ENCODE data around the gene MUC21.
"Not testable (repeated sequence)": the region's sequence is repeated elsewhere in the genome, so short reads cannot be mapped to it uniquely, and the experiment has no call there.

Gene MUC21

DNA sequence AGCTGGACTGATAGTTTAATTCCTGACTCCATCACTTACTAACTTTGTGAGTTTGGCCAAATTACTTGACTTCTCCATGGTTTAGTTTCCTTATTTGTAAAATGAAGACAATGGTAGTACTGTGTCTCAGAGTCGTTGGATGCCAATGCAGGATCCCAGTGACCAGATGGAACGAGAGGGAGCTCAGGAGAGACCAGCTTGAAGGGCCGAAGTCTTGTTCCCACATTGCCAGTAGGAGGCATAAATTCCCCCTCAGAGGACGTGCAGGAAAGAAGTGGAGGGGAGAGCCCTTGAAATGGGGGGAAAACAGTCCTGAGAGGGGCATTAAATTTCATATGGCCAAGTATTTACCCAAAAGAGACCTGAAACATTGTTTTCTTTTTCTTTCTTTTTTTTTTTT, 24.6 kb downstream of the MUC21 start:
- H3K4me1 ChIP-seq (ENCODE audit: control insufficient read depth, insufficient read depth, low read length) = no peaks in the 10 kb centered on the region
- H3K9me3 ChIP-seq (ENCODE audit: control insufficient read depth, insufficient read depth, low read depth, low read length) = no peaks in the 10 kb centered on the region
- no peak overlapping the region for H3K9ac ChIP-seq (ENCODE audit: low read length)
- H3K4me3 ChIP-seq (ENCODE audit: low read depth, low read length) = no peak overlapping the region
- H3K27me3 ChIP-seq (ENCODE audit: control insufficient read depth, insufficient read depth, low read length) = no peaks in the 10 kb centered on the region
- no peaks in the 10 kb centered on the region for H3K36me3 ChIP-seq (ENCODE audit: control insufficient read depth, insufficient read depth, low read length)
- H3K27ac ChIP-seq (ENCODE audit: low read depth, low read length) = no peak overlapping the region

DNA sequence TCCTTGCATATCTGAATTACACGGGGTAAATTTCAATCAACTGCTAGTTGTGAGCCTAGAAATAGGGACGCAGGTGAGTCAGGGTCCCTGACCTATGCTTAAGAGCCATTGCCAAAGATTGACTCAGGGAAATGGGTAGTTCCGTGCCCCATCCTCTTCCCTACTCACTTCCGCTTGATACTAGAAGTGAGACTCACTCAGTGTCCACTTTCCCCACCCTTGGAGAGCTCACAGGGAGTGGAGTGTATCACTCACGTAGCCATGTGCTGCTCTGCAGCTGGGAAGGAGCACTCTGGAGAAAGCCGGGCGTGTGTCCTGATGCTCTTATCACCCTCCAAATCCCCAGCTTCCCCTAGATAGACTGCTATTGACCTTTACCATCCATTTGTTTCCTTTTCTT, 26.2 kb downstream of the MUC21 start:
- H3K36me3 ChIP-seq (ENCODE audit: control insufficient read depth, insufficient read depth, low read length) = no peaks in the 10 kb centered on the region
- H3K4me1 ChIP-seq (ENCODE audit: control insufficient read depth, insufficient read depth, low read length) = no peaks in the 10 kb centered on the region
- H3K4me3 ChIP-seq (ENCODE audit: low read depth, low read length) = no peak overlapping the region
- H3K9ac ChIP-seq (ENCODE audit: low read length) = no peak overlapping the region
- H3K27ac ChIP-seq (ENCODE audit: low read depth, low read length) = no peak overlapping the region
- no peaks in the 10 kb centered on the region for H3K9me3 ChIP-seq (ENCODE audit: control insufficient read depth, insufficient read depth, low read depth, low read length)
- no peaks in the 10 kb centered on the region for H3K27me3 ChIP-seq (ENCODE audit: control insufficient read depth, insufficient read depth, low read length)

DNA sequence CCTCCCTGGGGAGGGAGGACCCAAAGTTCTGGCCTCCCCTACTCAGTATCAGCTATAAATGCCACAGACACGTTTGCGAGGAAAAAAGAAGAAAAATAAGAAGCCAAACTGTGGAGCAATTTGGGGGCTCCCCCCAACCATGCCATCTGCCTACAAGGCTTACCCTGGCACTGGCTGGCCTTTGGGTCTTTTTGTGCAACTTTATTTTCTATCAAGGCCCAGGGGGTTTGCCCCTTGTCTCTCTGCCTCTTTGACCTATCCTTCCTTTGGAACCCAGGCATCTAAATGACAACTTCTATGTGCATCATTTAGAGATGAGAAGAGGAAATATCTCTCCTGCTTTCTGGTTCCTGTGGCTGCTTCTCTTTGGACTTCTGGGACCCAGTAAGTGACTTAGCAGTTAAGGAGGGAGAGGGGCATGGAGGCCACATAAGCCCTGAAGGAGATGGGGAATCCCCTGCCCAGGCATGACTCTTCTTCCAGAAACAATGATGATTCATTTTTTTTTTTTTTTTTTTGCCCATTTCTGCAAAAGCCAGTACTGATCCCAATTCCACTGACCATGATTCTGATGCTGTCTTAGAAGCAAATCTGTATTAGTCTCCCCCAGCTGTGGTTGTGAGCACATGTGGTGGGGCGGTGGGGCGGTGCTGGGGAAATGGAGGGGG, 27.0 kb downstream of the MUC21 start, which contains the start of gene MUC22:
Gene MUC22, plus strand, starts transcription at position 82 of the 668 bp plus-strand sequence. Its CDS starts 233 bp downstream, at position 315.
- Histone ChIP-seq H3K27me3 (ENCODE audit: control insufficient read depth, insufficient read depth, low read length) (no peaks in the 10 kb centered on the region), H3K9ac (ENCODE audit: low read length) (no peak within 1 kb of the TSS)

DNA sequence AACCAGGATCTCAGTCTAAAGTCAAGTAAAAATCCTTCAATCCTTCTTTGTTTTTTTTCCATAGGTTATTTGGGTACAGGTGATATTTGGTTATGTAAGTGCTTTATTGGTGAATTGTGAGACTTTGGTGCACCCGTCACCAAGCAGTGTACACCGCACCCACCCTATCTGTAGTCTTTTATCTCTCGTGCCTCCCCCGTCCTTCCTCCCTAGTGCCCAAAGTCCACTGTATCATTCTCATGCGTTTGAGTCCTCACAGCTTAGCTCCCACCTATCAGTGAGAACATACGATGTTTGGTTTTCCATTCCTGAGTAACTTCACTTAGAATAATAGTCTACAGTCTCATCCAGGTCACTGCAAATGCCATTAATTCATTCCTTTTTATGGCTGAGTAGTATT, 27.6 kb downstream of the MUC21 start:
- peaks cover 1% of the 10 kb centered on the region; the same call in 1 of the 2 replicates for H3K9me3 ChIP-seq (ENCODE audit: control insufficient read depth, insufficient read depth, low read depth, low read length)
- no peak overlapping the region for H3K27ac ChIP-seq (ENCODE audit: low read depth, low read length)
- no peaks in the 10 kb centered on the region for H3K27me3 ChIP-seq (ENCODE audit: control insufficient read depth, insufficient read depth, low read length)
- H3K9ac ChIP-seq (ENCODE audit: low read length) = no peak overlapping the region
- H3K36me3 ChIP-seq (ENCODE audit: control insufficient read depth, insufficient read depth, low read length) = no peaks in the 10 kb centered on the region
- H3K4me3 ChIP-seq (ENCODE audit: low read depth, low read length) = no peak overlapping the region
- no peaks in the 10 kb centered on the region for H3K4me1 ChIP-seq (ENCODE audit: control insufficient read depth, insufficient read depth, low read length)

More for the DNA sequence above, 27.0 kb downstream of the MUC21 start, which contains the start of gene MUC22:
- Histone ChIP-seq H3K36me3 (ENCODE audit: control insufficient read depth, insufficient read depth, low read length) (no peaks in the 10 kb centered on the region), H3K9me3 (ENCODE audit: control insufficient read depth, insufficient read depth, low read depth, low read length) (no peaks in the 10 kb centered on the region), H3K4me3 (ENCODE audit: low read depth, low read length) (no peak within 1 kb of the TSS), H3K4me1 (ENCODE audit: control insufficient read depth, insufficient read depth, low read length) (no peaks in the 10 kb centered on the region), H3K27ac (ENCODE audit: low read depth, low read length) (no peak within 1 kb of the TSS)

DNA sequence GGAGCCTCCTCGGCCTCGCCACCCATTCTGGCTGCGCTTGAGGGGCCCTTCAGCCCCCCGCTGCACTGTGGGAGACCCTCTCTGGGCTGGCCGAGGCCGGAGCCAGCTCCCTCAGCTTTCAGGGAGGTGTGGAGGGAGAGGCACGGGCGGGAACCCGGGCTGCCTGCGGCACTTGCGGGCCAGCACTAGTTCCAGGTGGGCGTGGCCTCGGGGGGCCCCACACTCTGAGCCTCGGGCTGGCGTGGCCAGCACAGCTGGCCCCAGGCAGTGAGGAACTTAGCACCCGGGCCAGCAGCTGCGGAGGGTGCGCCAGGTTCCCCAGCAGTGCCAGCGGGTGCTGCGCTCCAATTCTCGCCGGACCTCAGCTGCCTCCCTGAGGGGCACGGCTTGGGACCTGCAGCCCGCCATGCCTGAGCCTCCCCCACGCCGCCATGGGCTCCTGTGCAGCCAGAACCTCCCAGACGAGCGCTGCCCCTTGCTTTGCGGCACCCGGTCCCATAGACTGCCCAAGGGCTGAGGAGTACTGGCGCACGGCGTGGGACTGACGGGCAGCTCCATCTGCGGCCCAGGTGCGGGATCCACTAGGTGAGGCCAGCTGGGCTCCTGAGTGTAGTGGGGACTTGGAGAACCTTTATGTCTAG, 33.3 kb downstream of the MUC21 start:
- H3K4me1 ChIP-seq (ENCODE audit: control insufficient read depth, insufficient read depth, low read length) = no peaks in the 10 kb centered on the region
- H3K27me3 ChIP-seq (ENCODE audit: control insufficient read depth, insufficient read depth, low read length) = no peaks in the 10 kb centered on the region; the same call in 1 of the 2 replicates
- H3K36me3 ChIP-seq (ENCODE audit: control insufficient read depth, insufficient read depth, low read length) = no peaks in the 10 kb centered on the region
- H3K9me3 ChIP-seq (ENCODE audit: control insufficient read depth, insufficient read depth, low read depth, low read length) = peaks cover 16% of the 10 kb centered on the region
- H3K4me3 ChIP-seq (ENCODE audit: low read depth, low read length) = no peak overlapping the region
- H3K9ac ChIP-seq (ENCODE audit: low read length) = no peak overlapping the region
- no peak overlapping the region for H3K27ac ChIP-seq (ENCODE audit: low read depth, low read length)

DNA sequence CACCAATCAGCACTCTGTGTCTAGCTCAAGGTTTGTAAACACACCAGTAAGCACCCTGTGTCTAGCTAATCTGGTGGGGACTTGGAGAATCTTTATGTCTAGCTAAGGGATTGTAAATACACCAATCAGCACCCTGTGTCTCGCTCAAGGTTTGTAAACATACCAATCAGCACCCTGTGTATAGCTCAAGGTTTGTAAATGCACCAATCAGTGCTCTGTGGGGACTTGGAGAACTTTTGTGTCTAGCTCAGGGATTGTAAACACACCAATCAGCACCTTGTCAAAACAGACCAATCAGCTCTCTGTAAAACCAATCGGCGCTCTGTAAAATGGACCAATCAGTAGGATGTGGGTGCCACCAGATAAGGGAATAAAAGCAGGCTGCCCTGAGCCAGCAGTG, 33.9 kb downstream of the MUC21 start:
- H3K27me3 ChIP-seq (ENCODE audit: control insufficient read depth, insufficient read depth, low read length); H3K4me1 ChIP-seq (ENCODE audit: control insufficient read depth, insufficient read depth, low read length); H3K9ac ChIP-seq (ENCODE audit: low read length); H3K27ac ChIP-seq (ENCODE audit: low read depth, low read length); H3K4me3 ChIP-seq (ENCODE audit: low read depth, low read length); H3K36me3 ChIP-seq (ENCODE audit: control insufficient read depth, insufficient read depth, low read length): not testable (repeated sequence)
- H3K9me3 ChIP-seq (ENCODE audit: control insufficient read depth, insufficient read depth, low read depth, low read length) = peaks cover 16% of the 10 kb centered on the region

DNA sequence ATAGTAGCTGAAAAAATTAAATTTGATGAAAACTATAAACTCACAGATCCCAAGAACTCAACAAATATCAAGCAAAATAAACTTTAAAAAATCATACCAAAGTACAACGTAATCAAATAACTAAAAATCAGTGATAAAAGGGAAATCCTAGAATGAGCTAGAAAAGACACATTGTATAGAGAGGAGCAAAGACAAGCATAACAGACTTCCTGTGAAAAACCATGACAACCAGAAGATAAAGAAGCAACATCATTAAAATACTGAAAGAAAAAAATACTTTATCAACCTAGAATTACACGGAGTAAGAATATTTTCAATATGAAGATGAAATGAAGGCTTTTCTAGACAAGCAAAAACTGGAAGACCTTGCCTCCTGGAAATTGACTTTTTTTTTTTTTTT, 36.5 kb downstream of the MUC21 start:
- Histone ChIP-seq H3K27me3 (ENCODE audit: control insufficient read depth, insufficient read depth, low read length) (no peaks in the 10 kb centered on the region; the same call in 1 of the 2 replicates), H3K4me1 (ENCODE audit: control insufficient read depth, insufficient read depth, low read length) (no peaks in the 10 kb centered on the region), H3K4me3 (ENCODE audit: low read depth, low read length) (no peak overlapping the region), H3K27ac (ENCODE audit: low read depth, low read length) (no peak overlapping the region), H3K9ac (ENCODE audit: low read length) (no peak overlapping the region), H3K9me3 (ENCODE audit: control insufficient read depth, insufficient read depth, low read depth, low read length) (peaks cover 16% of the 10 kb centered on the region), H3K36me3 (ENCODE audit: control insufficient read depth, insufficient read depth, low read length) (no peaks in the 10 kb centered on the region)

DNA sequence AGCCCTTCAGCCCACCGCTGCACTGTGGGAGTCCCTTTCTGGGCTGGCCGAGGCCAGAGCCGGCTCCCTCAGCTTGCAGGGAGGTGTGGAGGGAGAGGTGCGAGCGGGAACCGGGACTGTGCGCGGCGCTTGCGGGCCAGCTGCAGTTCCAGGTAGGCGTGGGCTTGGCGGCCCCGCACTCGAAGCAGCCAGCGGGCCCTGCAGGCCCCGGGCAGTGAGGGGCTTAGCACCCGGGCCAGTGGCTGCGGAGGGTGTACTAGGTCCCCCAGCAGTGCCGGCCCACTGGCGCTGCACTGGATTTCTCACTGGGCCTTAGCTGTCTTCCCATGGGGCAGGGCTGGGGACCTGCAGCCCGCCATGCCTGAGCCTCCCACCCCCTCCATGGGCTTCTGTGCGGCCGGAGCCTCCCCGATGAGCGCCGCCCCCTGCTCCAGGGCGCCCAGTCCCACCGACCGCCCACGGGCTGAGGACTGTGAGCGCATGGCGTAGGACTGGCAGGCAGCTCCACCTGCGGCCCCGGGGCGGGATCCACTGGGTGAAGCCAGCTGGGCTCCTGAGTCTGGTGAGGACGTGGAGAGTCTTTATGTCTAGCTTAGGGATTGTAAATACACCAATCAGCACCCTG, 37.2 kb downstream of the MUC21 start:
- H3K27me3 ChIP-seq (ENCODE audit: control insufficient read depth, insufficient read depth, low read length); H3K4me3 ChIP-seq (ENCODE audit: low read depth, low read length); H3K27ac ChIP-seq (ENCODE audit: low read depth, low read length); H3K36me3 ChIP-seq (ENCODE audit: control insufficient read depth, insufficient read depth, low read length); H3K9ac ChIP-seq (ENCODE audit: low read length); H3K4me1 ChIP-seq (ENCODE audit: control insufficient read depth, insufficient read depth, low read length): not testable (repeated sequence)
- H3K9me3 ChIP-seq (ENCODE audit: control insufficient read depth, insufficient read depth, low read depth, low read length) = peaks cover 19% of the 10 kb centered on the region

DNA sequence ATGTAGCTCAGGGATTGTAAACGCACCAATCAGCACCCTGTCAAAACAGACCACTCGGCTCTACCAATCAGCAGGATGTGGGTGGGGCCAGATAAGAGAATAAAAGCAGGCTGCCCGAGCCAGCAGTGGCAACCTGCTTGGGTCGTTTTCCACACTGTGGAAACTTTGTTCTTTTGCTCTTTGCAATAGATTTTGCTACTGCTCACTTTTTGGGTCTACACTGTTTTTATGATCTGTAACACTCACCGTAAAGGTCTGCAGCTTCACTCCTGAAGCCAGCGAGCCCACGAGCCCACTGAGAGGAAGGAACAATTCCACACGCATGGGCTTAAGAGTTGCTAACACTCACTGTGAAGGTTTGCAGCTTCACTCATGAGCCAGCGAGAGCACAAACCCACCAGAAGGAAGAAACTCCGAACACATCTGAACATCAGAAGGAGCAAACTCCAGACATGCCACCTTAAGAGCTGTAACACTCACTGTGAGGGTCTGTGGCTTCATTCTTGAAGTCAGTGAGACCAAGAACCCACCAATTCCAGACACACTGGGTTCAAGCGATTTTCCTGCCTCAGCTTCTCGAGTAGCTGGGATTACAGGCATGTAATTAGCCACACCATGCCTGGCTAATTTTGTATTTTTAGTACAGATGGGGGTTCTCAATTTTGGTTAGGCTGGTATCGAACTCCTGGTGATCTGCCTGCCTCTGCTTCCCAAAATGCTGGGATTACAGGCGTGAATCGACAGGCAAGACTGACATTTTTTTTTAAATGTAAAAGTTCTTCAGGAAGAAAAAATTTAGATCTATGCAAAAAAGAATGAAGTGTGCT, 38.4 kb downstream of the MUC21 start:
- not testable (repeated sequence) for H3K9ac ChIP-seq (ENCODE audit: low read length); H3K36me3 ChIP-seq (ENCODE audit: control insufficient read depth, insufficient read depth, low read length); H3K27me3 ChIP-seq (ENCODE audit: control insufficient read depth, insufficient read depth, low read length); H3K27ac ChIP-seq (ENCODE audit: low read depth, low read length); H3K4me3 ChIP-seq (ENCODE audit: low read depth, low read length); H3K4me1 ChIP-seq (ENCODE audit: control insufficient read depth, insufficient read depth, low read length)
- H3K9me3 ChIP-seq (ENCODE audit: control insufficient read depth, insufficient read depth, low read depth, low read length) = peaks cover 20% of the 10 kb centered on the region

DNA sequence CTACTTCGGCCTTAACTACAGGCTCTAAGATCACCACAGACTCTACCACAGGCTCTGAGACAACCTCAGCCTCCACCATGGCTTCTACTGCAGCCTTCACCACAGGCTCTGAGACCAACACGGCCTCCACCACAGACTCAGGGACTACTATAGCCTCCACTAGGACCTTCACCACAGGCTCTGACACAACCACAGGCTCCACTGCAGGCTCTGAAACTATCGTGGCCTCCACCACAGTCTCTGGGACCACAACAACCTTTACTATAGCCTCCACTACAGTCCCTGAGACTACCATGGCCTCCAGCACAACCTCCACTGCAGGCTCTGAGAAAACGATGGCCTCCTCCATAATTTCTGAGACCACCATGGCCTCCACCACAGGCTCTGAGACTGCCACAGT, 42.1 kb downstream of the MUC21 start:
- Histone ChIP-seq H3K4me1 (ENCODE audit: control insufficient read depth, insufficient read depth, low read length) (no peaks in the 10 kb centered on the region), H3K4me3 (ENCODE audit: low read depth, low read length) (no peak overlapping the region), H3K27ac (ENCODE audit: low read depth, low read length) (no peak overlapping the region), H3K9me3 (ENCODE audit: control insufficient read depth, insufficient read depth, low read depth, low read length) (peaks cover 22% of the 10 kb centered on the region; the same call in 1 of the 2 replicates), H3K27me3 (ENCODE audit: control insufficient read depth, insufficient read depth, low read length) (peaks cover 10% of the 10 kb centered on the region; the same call in 1 of the 2 replicates), H3K9ac (ENCODE audit: low read length) (no peak overlapping the region), H3K36me3 (ENCODE audit: control insufficient read depth, insufficient read depth, low read length) (no peaks in the 10 kb centered on the region)
